GM19328 (cell line): Measurements from ENCODE around the gene MAST1.
"Not testable (repeated sequence)": the region's sequence is repeated elsewhere in the genome, so short reads cannot be mapped to it uniquely, and the experiment has no call there.

ENCODE experiments used
- ATAC-seq: cut with Tn5 transposase; IDR thresholded peaks from one replicate; pipeline ENCODE4 v1.9.1; 2021; ENCODE audit warnings: mild to moderate bottlenecking, moderate library complexity; ENCODE audit not compliant: unreplicated experiment

Gene MAST1

DNA sequence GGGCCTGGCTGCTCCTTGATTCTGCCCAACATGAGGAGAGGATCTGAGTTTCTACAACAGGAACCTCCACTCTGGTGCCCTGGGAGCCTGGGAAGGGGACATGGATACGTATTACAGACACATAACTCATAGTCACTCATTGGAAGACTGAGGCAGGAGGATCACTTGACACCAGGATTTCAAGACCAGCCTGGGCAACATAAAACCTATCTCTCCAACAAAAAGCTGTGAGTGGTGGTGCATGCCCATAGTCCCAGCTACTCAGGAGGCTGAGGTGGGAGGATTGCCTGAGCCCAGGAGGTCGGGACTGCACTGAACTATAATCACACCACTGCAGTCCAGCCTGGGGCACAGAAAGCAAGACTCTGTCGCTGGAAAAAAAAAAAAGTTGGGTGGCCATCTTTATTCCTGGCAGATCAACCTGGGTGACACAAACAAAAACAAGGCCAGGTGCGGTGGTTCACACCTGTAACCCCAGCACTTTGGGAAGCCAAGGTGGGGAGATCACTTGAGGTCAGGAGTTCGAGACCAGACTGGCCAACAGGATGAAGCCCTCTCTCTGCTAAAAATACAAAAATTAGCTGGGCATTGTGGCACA lies 49.8 kb downstream of the MAST1 start:
- ATAC-seq, result no peak

- not testable (repeated sequence) for ATAC-seq
Observed at GRCh38 chr19:12890299-12890786, 52.0 kb downstream of the MAST1 start.

- ATAC-seq, result peak; percentile 97
Observed at GRCh38 chr19:12890787-12891552, 52.7 kb downstream of the MAST1 start, which contains the start of gene GCDH. Gene GCDH, plus strand, starts transcription at chr19:12891160. Its CDS starts 145 bp downstream, at chr19:12891305.

DNA sequence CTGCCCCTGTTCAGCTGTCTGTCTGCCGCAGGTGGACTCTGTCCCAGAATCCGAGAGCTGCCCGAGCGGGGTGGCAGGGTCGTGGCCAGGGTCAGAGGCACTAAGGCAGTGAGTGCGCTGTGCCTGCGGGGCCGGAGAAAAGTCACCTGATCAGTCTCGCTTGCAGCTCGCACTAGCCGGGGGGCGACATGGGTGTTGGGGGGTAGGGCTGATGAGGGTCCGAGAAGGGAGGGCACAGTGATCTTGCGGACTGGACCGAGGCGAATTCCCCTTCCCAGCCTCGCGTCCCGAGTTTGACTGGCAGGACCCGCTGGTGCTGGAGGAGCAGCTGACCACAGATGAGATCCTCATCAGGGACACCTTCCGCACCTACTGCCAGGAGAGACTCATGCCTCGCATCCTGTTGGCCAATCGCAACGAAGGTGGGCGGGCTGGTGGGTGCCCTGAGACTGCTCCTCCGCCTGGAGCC lies 53.3 kb downstream of the MAST1 start:
- no peak for ATAC-seq

DNA sequence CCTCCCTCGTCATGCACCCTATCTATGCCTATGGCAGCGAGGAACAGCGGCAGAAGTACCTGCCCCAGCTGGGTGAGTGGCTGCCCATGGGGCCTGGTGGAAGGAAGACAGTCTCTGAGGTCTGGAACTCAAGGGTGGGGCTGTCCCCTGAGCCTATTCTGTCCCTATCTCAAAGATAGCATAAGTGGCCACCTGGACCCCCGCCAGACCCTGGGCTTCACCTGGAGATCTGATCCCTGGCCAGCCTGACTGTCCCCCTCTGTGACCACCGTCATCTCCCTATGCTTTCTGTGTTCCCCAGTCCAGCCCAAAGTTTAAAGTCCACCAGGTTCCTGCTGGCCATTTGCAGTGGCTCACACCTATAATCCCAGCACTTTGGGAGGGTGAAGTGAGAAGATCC lies 55.3 kb downstream of the MAST1 start:
- no peak for ATAC-seq

- no peak for ATAC-seq
Observed at GRCh38 chr19:12896460-12896859, 58.1 kb downstream of the MAST1 start.

GRCh38 chr19:12899891-12900518 lies 61.7 kb downstream of the MAST1 start:
- no peak for ATAC-seq

GRCh38 chr19:12907166-12907565 lies 68.9 kb downstream of the MAST1 start:
- ATAC-seq, result no peak

DNA sequence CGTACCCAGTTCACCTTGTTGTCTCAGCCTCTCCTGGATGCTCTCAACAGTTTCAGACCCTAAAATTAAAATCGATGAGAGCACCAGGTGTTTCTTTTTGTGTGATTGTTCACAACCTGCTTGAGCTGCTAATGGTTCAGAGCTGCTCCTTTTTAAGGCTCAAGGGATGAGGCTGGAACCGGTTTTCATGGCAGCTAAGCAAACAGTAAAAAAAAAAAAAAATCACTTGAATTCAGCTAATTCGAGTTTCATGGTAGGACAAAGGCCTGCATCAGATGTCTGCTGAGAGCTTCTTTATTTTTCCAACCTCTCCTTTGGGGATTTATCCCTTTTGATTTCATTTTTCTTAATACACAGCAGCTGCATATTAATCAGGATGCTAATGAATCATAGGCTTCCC lies 74.3 kb downstream of the MAST1 start:
- ATAC-seq, result no peak

DNA sequence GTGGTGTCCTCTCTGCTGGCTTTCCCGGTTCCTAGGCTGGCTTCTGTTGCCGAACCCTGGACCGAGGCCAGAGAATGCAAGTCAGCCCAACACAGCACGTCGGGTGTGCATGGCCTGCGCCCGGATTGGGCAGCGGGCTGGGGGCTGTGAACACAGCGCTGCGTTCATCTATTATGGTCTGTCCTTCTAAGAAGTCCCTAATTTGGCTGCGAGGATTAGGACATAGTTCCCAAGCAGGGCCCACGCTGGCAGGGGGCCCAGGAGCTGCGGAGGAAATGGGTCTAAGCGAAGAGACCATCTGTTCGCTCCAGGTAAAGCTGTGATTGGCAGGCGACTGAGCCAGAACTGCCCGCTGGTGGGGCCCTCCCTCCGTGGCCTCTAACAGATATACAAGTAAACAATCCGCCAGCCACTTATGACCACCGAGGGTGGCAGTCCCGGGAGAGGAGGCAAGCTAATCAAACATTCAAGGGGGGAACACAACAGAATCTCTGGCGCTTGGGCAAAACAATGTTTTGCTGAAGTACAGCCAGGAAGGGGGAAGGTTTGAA lies 74.8 kb downstream of the MAST1 start:
- ATAC-seq, result no peak

GRCh38 chr19:12913851-12914690 lies 75.8 kb downstream of the MAST1 start:
- no peak for ATAC-seq

DNA sequence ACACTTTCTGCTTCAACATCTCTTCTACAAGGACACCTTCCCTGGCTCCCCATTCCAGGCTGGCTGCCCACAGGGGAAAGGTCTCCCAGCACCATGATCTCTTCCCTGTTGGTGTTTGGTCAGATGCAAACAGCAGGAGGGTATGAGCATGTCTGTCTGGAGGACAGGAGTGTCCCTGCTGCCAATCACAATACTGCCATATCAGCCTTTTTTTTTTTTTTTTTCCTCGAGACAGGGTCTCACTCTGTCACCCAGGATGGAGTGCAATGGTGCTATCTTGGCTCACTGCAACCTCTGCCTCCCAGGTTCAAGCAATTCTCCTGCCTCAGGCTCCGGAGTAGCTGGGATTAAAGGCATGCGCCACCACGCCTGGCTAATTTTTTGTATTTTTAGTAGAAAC lies 77.5 kb downstream of the MAST1 start:
- not testable (repeated sequence) for ATAC-seq

GRCh38 chr19:12918253-12918652 lies 79.9 kb downstream of the MAST1 start:
- ATAC-seq, result no peak

GRCh38 chr19:12921047-12921446 lies 82.7 kb downstream of the MAST1 start:
- ATAC-seq, result no peak

- no peak for ATAC-seq
Observed at GRCh38 chr19:12922959-12923358, 84.6 kb downstream of the MAST1 start.
